GM19395 (cell line): ENCODE results near the gene FASTKD2.

ENCODE experiments used
- ATAC-seq: cut with Tn5 transposase; IDR thresholded peaks from one replicate; pipeline ENCODE4 v1.9.1; 2021; ENCODE audit warnings: mild to moderate bottlenecking, moderate library complexity; ENCODE audit not compliant: unreplicated experiment

FASTKD2 gene

GRCh38 chr2:206833291-206833690 lies 67.9 kb downstream of the FASTKD2 start:
- ATAC-seq: no peak

GRCh38 chr2:206836722-206837121 lies 71.3 kb downstream of the FASTKD2 start:
- ATAC-seq: no peak

- no peak for ATAC-seq
These were observed 72.4 kb downstream of the FASTKD2 start for GRCh38 chr2:206837775-206838174.

- ATAC-seq: no peak
These were observed 73.3 kb downstream of the FASTKD2 start for GRCh38 chr2:206838690-206839089.

GRCh38 chr2:206840999-206841398 lies 75.6 kb downstream of the FASTKD2 start:
- ATAC-seq: no peak
